Measurements from ENCODE around the gene TRIP12.

TRIP12 gene

GRCh38 chr2:229920011-229920641, 1.7 kb downstream of the TRIP12 start:
- Histone ChIP-seq H3K4me1 (ENCODE audit: insufficient read depth, insufficient read length) (no peaks in the 10 kb centered on the region), H3K4me3 (ENCODE audit: insufficient read length, low read depth) (peak overlapping the region; percentile 87), H3K27me3 (ENCODE audit: insufficient read depth, insufficient read length) (no peaks in the 10 kb centered on the region), H3K9ac (ENCODE audit: insufficient read length, low read depth) (peak overlapping the region; percentile 94), H3K36me3 (ENCODE audit: insufficient read depth, insufficient read length, low read length) (peaks cover 32% of the 10 kb centered on the region), H3K9me3 (ENCODE audit: insufficient read depth, low read length) (no peaks in the 10 kb centered on the region)
- DNase-seq (ENCODE audit: low read depth, low spot score), result no peak
- TF ChIP-seq YY1 (IDR thresholded peaks at IDR 0.05; ENCODE audit: insufficient read depth, insufficient read length) (no peak), SUZ12 (IDR thresholded peaks at IDR 0.05; ENCODE audit: extremely low read depth, insufficient read depth, insufficient read length) (no peak), ZNF274 (IDR thresholded peaks at IDR 0.05; ENCODE audit: low read depth, low read length) (no peak)

- DNase-seq (ENCODE audit: low read depth, low spot score), result no peak
- H3K9ac ChIP-seq (ENCODE audit: insufficient read length, low read depth), result no peak overlapping the region
- no peaks in the 10 kb centered on the region for H3K9me3 ChIP-seq (ENCODE audit: insufficient read depth, low read length)
- H3K27me3 ChIP-seq (ENCODE audit: insufficient read depth, insufficient read length), result no peaks in the 10 kb centered on the region
- H3K36me3 ChIP-seq (ENCODE audit: insufficient read depth, insufficient read length, low read length), result peaks cover 32% of the 10 kb centered on the region
- H3K4me3 ChIP-seq (ENCODE audit: insufficient read length, low read depth), result no peak overlapping the region
- no peaks in the 10 kb centered on the region for H3K4me1 ChIP-seq (ENCODE audit: insufficient read depth, insufficient read length)
- no peak for TF ChIP-seq ZNF274 (IDR thresholded peaks at IDR 0.05; ENCODE audit: low read depth, low read length)
- TF ChIP-seq YY1 (IDR thresholded peaks at IDR 0.05; ENCODE audit: insufficient read depth, insufficient read length), result no peak
- TF ChIP-seq SUZ12 (IDR thresholded peaks at IDR 0.05; ENCODE audit: extremely low read depth, insufficient read depth, insufficient read length), result no peak
Measured at GRCh38 chr2:229917793-229918192, 4.0 kb downstream of the TRIP12 start.

- TF ChIP-seq YY1 (IDR thresholded peaks at IDR 0.05; ENCODE audit: insufficient read depth, insufficient read length), result no peak
- TF ChIP-seq SUZ12 (IDR thresholded peaks at IDR 0.05; ENCODE audit: extremely low read depth, insufficient read depth, insufficient read length), result no peak
- no peak for TF ChIP-seq ZNF274 (IDR thresholded peaks at IDR 0.05; ENCODE audit: low read depth, low read length)
- H3K4me1 ChIP-seq (ENCODE audit: insufficient read depth, insufficient read length), result no peaks in the 10 kb centered on the region
- no peak for DNase-seq (ENCODE audit: low read depth, low spot score)
- no peaks in the 10 kb centered on the region for H3K27me3 ChIP-seq (ENCODE audit: insufficient read depth, insufficient read length)
- no peak overlapping the region for H3K4me3 ChIP-seq (ENCODE audit: insufficient read length, low read depth)
- no peak overlapping the region for H3K9ac ChIP-seq (ENCODE audit: insufficient read length, low read depth)
- H3K36me3 ChIP-seq (ENCODE audit: insufficient read depth, insufficient read length, low read length), result peaks cover 33% of the 10 kb centered on the region
- no peaks in the 10 kb centered on the region for H3K9me3 ChIP-seq (ENCODE audit: insufficient read depth, low read length)
Measured at GRCh38 chr2:229914171-229914570, 7.6 kb downstream of the TRIP12 start.

- H3K36me3 ChIP-seq (ENCODE audit: insufficient read depth, insufficient read length, low read length), result peaks cover 23% of the 10 kb centered on the region
- H3K9me3 ChIP-seq (ENCODE audit: insufficient read depth, low read length), result no peaks in the 10 kb centered on the region
- no peak overlapping the region for H3K4me3 ChIP-seq (ENCODE audit: insufficient read length, low read depth)
- no peak overlapping the region for H3K9ac ChIP-seq (ENCODE audit: insufficient read length, low read depth)
- no peaks in the 10 kb centered on the region for H3K27me3 ChIP-seq (ENCODE audit: insufficient read depth, insufficient read length)
- no peaks in the 10 kb centered on the region for H3K4me1 ChIP-seq (ENCODE audit: insufficient read depth, insufficient read length)
- TF ChIP-seq SUZ12 (IDR thresholded peaks at IDR 0.05; ENCODE audit: extremely low read depth, insufficient read depth, insufficient read length), result no peak
- no peak for TF ChIP-seq YY1 (IDR thresholded peaks at IDR 0.05; ENCODE audit: insufficient read depth, insufficient read length)
- TF ChIP-seq ZNF274 (IDR thresholded peaks at IDR 0.05; ENCODE audit: low read depth, low read length), result no peak
- peak; percentile 39 for DNase-seq (ENCODE audit: low read depth, low spot score)
Measured at GRCh38 chr2:229910832-229911412, 10.9 kb downstream of the TRIP12 start.

GRCh38 chr2:229910147-229910831, 11.5 kb downstream of the TRIP12 start:
- DNase-seq (ENCODE audit: low read depth, low spot score), result no peak
- no peaks in the 10 kb centered on the region for H3K27me3 ChIP-seq (ENCODE audit: insufficient read depth, insufficient read length)
- H3K36me3 ChIP-seq (ENCODE audit: insufficient read depth, insufficient read length, low read length), result peaks cover 22% of the 10 kb centered on the region
- no peaks in the 10 kb centered on the region for H3K4me1 ChIP-seq (ENCODE audit: insufficient read depth, insufficient read length)
- H3K4me3 ChIP-seq (ENCODE audit: insufficient read length, low read depth), result no peak overlapping the region
- H3K9ac ChIP-seq (ENCODE audit: insufficient read length, low read depth), result no peak overlapping the region
- H3K9me3 ChIP-seq (ENCODE audit: insufficient read depth, low read length), result no peaks in the 10 kb centered on the region
- TF ChIP-seq SUZ12 (IDR thresholded peaks at IDR 0.05; ENCODE audit: extremely low read depth, insufficient read depth, insufficient read length) (no peak), ZNF274 (IDR thresholded peaks at IDR 0.05; ENCODE audit: low read depth, low read length) (no peak), YY1 (IDR thresholded peaks at IDR 0.05; ENCODE audit: insufficient read depth, insufficient read length) (no peak)

GRCh38 chr2:229909090-229909489, 12.7 kb downstream of the TRIP12 start:
- H3K4me1 ChIP-seq (ENCODE audit: insufficient read depth, insufficient read length), result no peaks in the 10 kb centered on the region
- no peak for DNase-seq (ENCODE audit: low read depth, low spot score)
- H3K9ac ChIP-seq (ENCODE audit: insufficient read length, low read depth), result no peak overlapping the region
- TF ChIP-seq SUZ12 (IDR thresholded peaks at IDR 0.05; ENCODE audit: extremely low read depth, insufficient read depth, insufficient read length), result no peak
- H3K9me3 ChIP-seq (ENCODE audit: insufficient read depth, low read length), result no peaks in the 10 kb centered on the region
- no peak overlapping the region for H3K4me3 ChIP-seq (ENCODE audit: insufficient read length, low read depth)
- H3K27me3 ChIP-seq (ENCODE audit: insufficient read depth, insufficient read length), result no peaks in the 10 kb centered on the region
- H3K36me3 ChIP-seq (ENCODE audit: insufficient read depth, insufficient read length, low read length), result peaks cover 23% of the 10 kb centered on the region

GRCh38 chr2:229905601-229906000, 16.2 kb downstream of the TRIP12 start:
- H3K9me3 ChIP-seq (ENCODE audit: insufficient read depth, low read length), result no peaks in the 10 kb centered on the region
- no peaks in the 10 kb centered on the region for H3K27me3 ChIP-seq (ENCODE audit: insufficient read depth, insufficient read length)
- H3K4me3 ChIP-seq (ENCODE audit: insufficient read length, low read depth), result no peak overlapping the region
- no peak for DNase-seq (ENCODE audit: low read depth, low spot score)
- peaks cover 38% of the 10 kb centered on the region for H3K36me3 ChIP-seq (ENCODE audit: insufficient read depth, insufficient read length, low read length)
- H3K9ac ChIP-seq (ENCODE audit: insufficient read length, low read depth), result no peak overlapping the region
- no peak for TF ChIP-seq ZNF274 (IDR thresholded peaks at IDR 0.05; ENCODE audit: low read depth, low read length)
- TF ChIP-seq YY1 (IDR thresholded peaks at IDR 0.05; ENCODE audit: insufficient read depth, insufficient read length), result no peak
- no peak for TF ChIP-seq SUZ12 (IDR thresholded peaks at IDR 0.05; ENCODE audit: extremely low read depth, insufficient read depth, insufficient read length)
- H3K4me1 ChIP-seq (ENCODE audit: insufficient read depth, insufficient read length), result peaks cover 4% of the 10 kb centered on the region
